ENCODE data around the gene FANCF. TPM values are rescaled to one million over a fixed set of nuclear protein-coding genes. Genes with fewer than 3 reads are reported as not detected.

Gene FANCF
- total and polyA plus RNA-seq, 2 donors (not counting 1 experiment from before 2014, with no cell fraction given): 4.3 to 26.6 TPM

- Histone ChIP-seq H3K4me2 (replicated peaks; ENCODE audit: low read depth, low read length, poor library complexity, severe bottlenecking) (no peak overlapping the region), H3K27ac (ENCODE audit: low read length in 2 of 2) (no peak overlapping the region), H3K4me1 (ENCODE audit: control insufficient read depth in 2 of 2, insufficient read depth in 2 of 2, low read length in 2 of 2) (peaks cover 0 to 3% of the 10 kb centered on the region in 2 donors), H3K9me3 (ENCODE audit: control extremely low read depth in 1 of 3, control insufficient read depth in 2 of 3, insufficient read depth in 1 of 3, low read length in 2 of 3) (no peaks in the 10 kb centered on the region), H3K36me3 (replicated peaks in 1 of 2; ENCODE audit: control extremely low read depth in 1 of 2, control insufficient read depth in 1 of 2, extremely low read depth in 1 of 2, insufficient read depth in 2 of 2, low read length in 1 of 2) (no peaks in the 10 kb centered on the region), H4K20me1 (ENCODE audit: control insufficient read depth, insufficient read depth, low read length, poor library complexity, severe bottlenecking) (no peaks in the 10 kb centered on the region), H3K79me2 (ENCODE audit: control insufficient read depth, insufficient read depth, low read length) (no peaks in the 10 kb centered on the region), H3K27me3 (replicated peaks in 1 of 4; ENCODE audit: control extremely low read depth in 1 of 4, control insufficient read depth in 3 of 4, insufficient read depth in 4 of 4, low read length in 3 of 4) (peaks cover 0 to 23% (median 5%) of the 10 kb centered on the region in 4 experiments), H3K9ac (ENCODE audit: low read length) (no peak overlapping the region), H3K4me3 (ENCODE audit: control extremely low read depth in 1 of 5, extremely low read depth in 1 of 5, insufficient read depth in 1 of 5, low read depth in 2 of 5, low read length in 4 of 5) (no peak overlapping the region), H2AFZ (ENCODE audit: insufficient read depth, low read depth, low read length, poor library complexity, severe bottlenecking) (no peak overlapping the region)
- POLR2A ChIA-PET: no interaction called here
- Mint-ChIP-seq H3K27ac (no peak overlapping the region), H3K4me1 (peaks cover 2% of the 10 kb centered on the region), H3K27me3 (peaks cover 42% of the 10 kb centered on the region), H3K9me3 (ENCODE audit: insufficient read depth) (no peaks in the 10 kb centered on the region), H3K4me3 (no peak overlapping the region)
- 100% methylated on average over 2 of the region's 2 CpGs for WGBS (ENCODE audit: insufficient coverage)
- TF ChIP-seq CTCF (IDR thresholded peaks at IDR 0.05): no peak
- no peak for TF ChIP-seq EZH2 (IDR thresholded peaks at IDR 0.05; ENCODE audit: borderline replicate concordance, insufficient read depth, low read depth, low read length, poor library complexity, severe bottlenecking)
- ATAC-seq (ENCODE audit: low read depth): no peak
- intact Hi-C loops (cut with micrococcal nuclease): no loop called here
- no peak for DNase-seq
- CTCF ChIA-PET: no interaction called here
Measured at GRCh38 chr11:22671751-22672150, 46.1 kb upstream of the FANCF start.

- ChIA-PET POLR2A (no interaction called here), CTCF (no interaction called here)
- DNase-seq (no peak), ATAC-seq (ENCODE audit: low read depth) (no peak)
- Histone ChIP-seq H3K9me3 (ENCODE audit: control extremely low read depth in 1 of 3, control insufficient read depth in 2 of 3, insufficient read depth in 1 of 3, low read length in 2 of 3) (no peaks in the 10 kb centered on the region), H3K4me2 (replicated peaks; ENCODE audit: low read depth, low read length, poor library complexity, severe bottlenecking) (no peak overlapping the region), H3K36me3 (replicated peaks in 1 of 2; ENCODE audit: control extremely low read depth in 1 of 2, control insufficient read depth in 1 of 2, extremely low read depth in 1 of 2, insufficient read depth in 2 of 2, low read length in 1 of 2) (no peaks in the 10 kb centered on the region), H3K27ac (ENCODE audit: low read length in 2 of 2) (no peak overlapping the region), H3K79me2 (ENCODE audit: control insufficient read depth, insufficient read depth, low read length) (no peaks in the 10 kb centered on the region), H3K27me3 (replicated peaks in 1 of 4; ENCODE audit: control extremely low read depth in 1 of 4, control insufficient read depth in 3 of 4, insufficient read depth in 4 of 4, low read length in 3 of 4) (peaks cover 0 to 29% (median 9%) of the 10 kb centered on the region in 4 experiments), H3K9ac (ENCODE audit: low read length) (no peak overlapping the region), H3K4me1 (ENCODE audit: control insufficient read depth in 2 of 2, insufficient read depth in 2 of 2, low read length in 2 of 2) (peaks cover 0 to 8% of the 10 kb centered on the region in 2 donors), H3K4me3 (ENCODE audit: control extremely low read depth in 1 of 5, extremely low read depth in 1 of 5, insufficient read depth in 1 of 5, low read depth in 2 of 5, low read length in 4 of 5) (no peak overlapping the region), H2AFZ (ENCODE audit: insufficient read depth, low read depth, low read length, poor library complexity, severe bottlenecking) (no peak overlapping the region), H4K20me1 (ENCODE audit: control insufficient read depth, insufficient read depth, low read length, poor library complexity, severe bottlenecking) (no peaks in the 10 kb centered on the region)
- Mint-ChIP-seq H3K4me1 (peaks cover 7% of the 10 kb centered on the region), H3K27ac (no peak overlapping the region), H3K4me3 (no peak overlapping the region), H3K9me3 (ENCODE audit: insufficient read depth) (no peaks in the 10 kb centered on the region), H3K27me3 (peaks cover 49% of the 10 kb centered on the region)
- no peak for TF ChIP-seq CTCF (IDR thresholded peaks at IDR 0.05)
- TF ChIP-seq EZH2 (IDR thresholded peaks at IDR 0.05; ENCODE audit: borderline replicate concordance, insufficient read depth, low read depth, low read length, poor library complexity, severe bottlenecking): no peak
- intact Hi-C loops (cut with micrococcal nuclease): no loop called here
- WGBS (ENCODE audit: insufficient coverage): no CpG with 5 or more reads among the region's 1 CpG
Measured at GRCh38 chr11:22670830-22671229, 45.2 kb upstream of the FANCF start.

Data from B cell (primary cell).